MG63 (cell line): ENCODE measurements around the gene COL25A1. TPM values are rescaled to one million over a fixed set of nuclear protein-coding genes. Genes with fewer than 3 reads are reported as not detected.
A peak's percentile ranks its signal among the peaks of the same experiment; 100 is the strongest.
"Not testable (repeated sequence)": the region's sequence is repeated elsewhere in the genome, so short reads cannot be mapped to it uniquely, and the experiment has no call there.

ENCODE experiments used
- DNase-seq: peaks from one replicate; pipeline ENCODE4 v3.0.0-alpha.2; 2020
- H3K27me3 ChIP-seq: fragments of 250-450 bp; sonication (Bioruptor Pico); 2 replicates; pipeline ENCODE4 v1.5.1; 2020; ENCODE audit warnings: mild to moderate bottlenecking, moderate library complexity
- H3K36me3 ChIP-seq: fragments of 250-450 bp; sonication (Bioruptor Pico); 2 replicates; pipeline ENCODE4 v1.5.1; 2020; ENCODE audit warnings: mild to moderate bottlenecking, moderate library complexity
- H3K4me3 ChIP-seq: fragments of 250-450 bp; sonication (Bioruptor Pico); 2 replicates; pipeline ENCODE4 v1.5.1; 2020; ENCODE audit warnings: mild to moderate bottlenecking, moderate library complexity
- H3K9me3 ChIP-seq: fragments of 250-450 bp; sonication (Bioruptor Pico); 2 replicates; pipeline ENCODE4 v1.5.1; 2020; ENCODE audit warnings: mild to moderate bottlenecking, moderate library complexity
- total RNA-seq: library from RNA; depleted of rRNA; stranded (reverse); fragments of >200 nt; shearing (Covaris generic); gene quantifications from 2 replicates; pipeline ENCODE4 v1.2.3, GENCODE V29; 2014; ENCODE audit warnings: low replicate concordance

The COL25A1 gene
- total RNA-seq, 1 experiment from 2014 or later = not detected

DNA sequence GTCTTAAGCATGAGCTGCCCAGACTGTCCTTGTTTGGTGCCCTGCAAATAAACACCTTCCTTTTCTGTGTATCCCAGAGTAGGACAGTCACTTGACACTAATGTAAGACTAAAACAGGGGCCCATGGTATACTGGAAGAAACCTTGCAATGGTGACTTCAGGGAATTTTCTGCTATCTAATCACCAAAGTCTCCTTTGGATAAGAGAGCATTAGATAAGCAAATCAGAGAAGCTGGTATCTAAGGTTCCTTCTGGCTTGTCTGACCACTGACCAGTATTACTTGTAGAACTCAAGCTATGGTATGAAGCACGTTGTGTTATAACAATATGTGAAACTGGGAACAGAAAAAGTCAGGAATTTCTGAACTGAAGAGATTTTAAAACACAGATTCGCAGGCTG is 173.9 kb downstream of the COL25A1 start:
- Histone ChIP-seq H3K27me3 (no peaks in the 10 kb centered on the region), H3K36me3 (no peaks in the 10 kb centered on the region), H3K4me3 (no peak overlapping the region), H3K9me3 (no peaks in the 10 kb centered on the region)
- DNase-seq = no peak

DNA sequence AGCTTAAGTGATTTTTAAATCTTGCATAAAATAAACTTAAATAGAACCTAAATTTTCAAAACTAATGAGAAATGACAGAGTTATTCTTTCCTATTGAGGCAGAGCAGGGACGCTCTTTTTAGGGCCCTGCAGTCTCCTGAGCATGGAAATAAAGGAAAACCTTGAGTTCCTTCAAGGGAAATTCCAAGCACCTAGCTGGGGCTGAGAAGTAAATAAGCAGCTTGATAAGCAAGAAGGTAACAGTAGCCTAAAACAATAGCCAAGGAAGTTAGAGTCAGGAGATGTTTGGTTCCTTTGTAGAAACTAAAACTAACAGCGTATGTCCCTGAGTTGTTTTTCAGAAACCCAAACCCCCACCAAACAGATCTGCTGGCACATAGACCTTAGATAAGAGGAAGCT is 174.6 kb downstream of the COL25A1 start:
- H3K36me3 ChIP-seq = no peaks in the 10 kb centered on the region
- H3K9me3 ChIP-seq = no peaks in the 10 kb centered on the region
- no peaks in the 10 kb centered on the region for H3K27me3 ChIP-seq
- DNase-seq = no peak
- no peak overlapping the region for H3K4me3 ChIP-seq

DNA sequence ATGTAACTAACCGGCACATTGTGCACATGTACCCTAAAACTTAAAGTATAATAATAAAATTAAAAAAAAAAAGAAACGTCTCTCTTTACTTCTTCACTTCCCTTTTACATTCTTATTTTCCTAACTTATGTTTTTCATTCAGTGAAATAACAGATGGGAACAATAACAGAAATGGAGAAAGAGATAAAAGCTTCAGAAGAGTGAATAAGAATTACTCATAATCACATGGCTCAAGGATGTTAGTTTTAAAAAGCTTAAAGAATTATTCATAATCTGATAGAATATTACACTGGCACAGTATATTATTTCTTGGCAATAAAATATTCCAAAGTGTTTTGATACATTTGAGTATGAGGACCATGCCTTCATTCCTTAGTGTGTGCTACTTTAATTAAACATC is 175.6 kb downstream of the COL25A1 start:
- DNase-seq = no peak
- Histone ChIP-seq H3K4me3 (no peak overlapping the region), H3K27me3 (no peaks in the 10 kb centered on the region), H3K36me3 (no peaks in the 10 kb centered on the region), H3K9me3 (no peaks in the 10 kb centered on the region)

DNA sequence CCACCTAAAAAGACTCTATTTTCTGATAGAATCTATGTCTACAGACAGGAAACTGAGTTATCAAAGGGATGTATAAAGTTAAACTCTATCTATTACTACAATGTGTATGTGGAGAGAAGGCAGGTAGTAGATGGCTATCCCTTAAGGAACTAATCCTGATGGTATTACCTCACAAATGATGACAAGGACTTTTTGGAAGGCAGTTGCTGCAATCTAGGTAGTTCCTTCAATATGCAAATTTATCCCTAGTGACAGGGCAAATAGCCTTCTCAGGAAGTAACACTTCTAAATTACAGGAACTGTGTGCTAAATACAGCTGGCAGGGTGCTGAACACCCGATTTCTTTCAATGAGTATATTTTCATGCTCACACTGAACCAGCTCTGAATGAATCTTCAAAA is 177.4 kb downstream of the COL25A1 start:
- no peaks in the 10 kb centered on the region for H3K9me3 ChIP-seq
- DNase-seq = no peak
- no peak overlapping the region for H3K4me3 ChIP-seq
- H3K36me3 ChIP-seq = no peaks in the 10 kb centered on the region
- H3K27me3 ChIP-seq = no peaks in the 10 kb centered on the region

DNA sequence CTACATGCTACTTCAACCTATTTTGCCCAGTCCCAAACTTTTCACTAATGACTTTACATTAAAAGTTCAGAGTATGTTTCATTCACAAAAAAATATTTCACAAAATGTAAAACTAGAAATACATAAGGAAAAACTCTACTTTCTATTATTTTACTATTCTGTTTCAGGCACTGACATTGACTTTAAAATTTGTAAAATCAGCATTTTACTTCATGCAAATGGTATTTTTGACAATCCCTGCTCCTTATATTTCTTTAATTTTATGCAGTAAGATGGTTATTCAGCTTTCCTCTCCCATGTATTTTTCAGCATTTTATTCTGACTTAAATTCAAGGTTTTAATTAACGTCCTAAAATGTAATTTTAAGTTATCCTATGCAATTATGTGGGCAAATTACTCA is 178.5 kb downstream of the COL25A1 start:
- no peak overlapping the region for H3K4me3 ChIP-seq

DNA sequence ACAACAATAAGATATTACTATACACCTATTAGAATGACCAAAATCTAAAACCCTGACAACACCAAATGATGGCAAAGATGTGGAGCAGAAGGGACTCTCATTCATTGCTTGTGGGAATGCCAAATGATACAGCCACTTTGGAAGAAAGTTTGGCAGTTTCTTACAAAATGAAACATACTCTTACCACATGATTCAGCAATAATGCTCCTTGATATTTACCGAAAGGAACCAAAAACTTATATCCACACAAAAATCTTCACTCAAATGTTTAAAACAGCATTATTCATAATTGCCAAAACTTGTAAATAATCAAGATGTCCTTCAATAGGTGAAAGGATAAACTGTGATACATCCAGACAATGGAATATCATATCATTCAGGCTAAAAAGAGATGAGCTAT is 180.9 kb downstream of the COL25A1 start:
- no peaks in the 10 kb centered on the region for H3K36me3 ChIP-seq
- no peaks in the 10 kb centered on the region for H3K9me3 ChIP-seq

More for the DNA sequence above, 178.5 kb downstream of the COL25A1 start:
- Histone ChIP-seq H3K9me3 (no peaks in the 10 kb centered on the region), H3K36me3 (no peaks in the 10 kb centered on the region), H3K27me3 (no peaks in the 10 kb centered on the region)
- DNase-seq = no peak

DNA sequence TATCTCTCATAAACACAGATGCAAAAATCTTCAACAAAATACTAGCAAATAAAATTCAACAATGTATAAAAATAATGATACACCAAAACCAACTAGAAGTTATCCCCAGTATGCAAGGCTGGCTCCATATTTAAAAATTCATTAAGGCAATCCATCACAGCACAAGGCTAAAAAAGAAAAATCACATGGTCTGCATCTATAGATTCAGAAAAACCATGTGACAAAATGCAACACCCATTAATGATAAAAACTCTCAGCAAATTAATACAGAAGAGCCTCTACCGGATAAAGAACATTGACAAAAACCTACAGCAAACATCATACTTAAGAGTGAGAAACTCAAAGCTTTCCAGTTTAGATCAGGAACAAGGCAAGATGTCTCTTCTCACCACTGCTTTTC is 182.6 kb downstream of the COL25A1 start:
- DNase-seq = no peak
- Histone ChIP-seq H3K27me3 (no peaks in the 10 kb centered on the region), H3K4me3 (no peak overlapping the region), H3K9me3 (no peaks in the 10 kb centered on the region), H3K36me3 (no peaks in the 10 kb centered on the region)

More for the DNA sequence above, 180.9 kb downstream of the COL25A1 start:
- DNase-seq = no peak
- H3K27me3 ChIP-seq = no peaks in the 10 kb centered on the region
- H3K4me3 ChIP-seq = no peak overlapping the region

DNA sequence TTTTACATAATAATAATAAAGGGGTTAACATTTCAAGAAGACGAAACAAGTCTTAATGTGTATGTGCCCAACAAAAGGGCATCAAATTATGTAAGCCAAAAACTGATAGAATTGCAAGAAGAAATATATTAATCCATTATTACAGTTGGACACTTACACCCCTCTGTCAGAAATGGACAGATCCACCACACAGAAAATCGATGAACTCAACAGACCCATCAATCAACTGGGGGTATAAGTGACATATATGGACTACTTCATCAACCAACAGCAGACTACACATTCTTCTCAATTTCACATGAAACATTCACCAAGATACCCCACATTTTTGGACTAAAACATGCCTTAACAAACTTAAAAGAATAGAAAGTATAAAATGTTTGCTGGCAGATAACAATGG is 183.8 kb downstream of the COL25A1 start:
- Histone ChIP-seq H3K36me3 (no peaks in the 10 kb centered on the region), H3K27me3 (no peaks in the 10 kb centered on the region), H3K9me3 (no peaks in the 10 kb centered on the region), H3K4me3 (no peak overlapping the region)
- no peak for DNase-seq

DNA sequence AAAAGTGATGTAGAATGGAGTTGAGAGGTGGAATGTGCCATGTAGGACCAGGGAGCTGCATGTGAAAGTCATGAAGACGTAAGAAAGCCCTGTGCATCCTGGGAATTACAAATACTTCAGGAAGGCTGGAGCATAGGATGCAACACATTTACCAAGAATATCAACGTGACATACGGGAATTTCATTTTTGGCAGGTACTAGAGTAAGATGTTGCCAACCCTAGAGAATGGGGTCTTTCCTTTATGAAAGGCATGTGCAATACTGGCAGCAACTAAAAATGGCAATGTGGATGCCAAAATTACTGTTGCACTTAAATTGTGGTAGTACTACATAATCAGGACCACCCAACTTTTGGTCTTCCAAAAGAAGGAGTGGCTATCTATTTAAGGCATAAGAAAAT is 188.0 kb downstream of the COL25A1 start:
- Histone ChIP-seq H3K9me3 (no peaks in the 10 kb centered on the region), H3K27me3 (no peaks in the 10 kb centered on the region), H3K36me3 (no peaks in the 10 kb centered on the region), H3K4me3 (no peak overlapping the region)
- DNase-seq = no peak

DNA sequence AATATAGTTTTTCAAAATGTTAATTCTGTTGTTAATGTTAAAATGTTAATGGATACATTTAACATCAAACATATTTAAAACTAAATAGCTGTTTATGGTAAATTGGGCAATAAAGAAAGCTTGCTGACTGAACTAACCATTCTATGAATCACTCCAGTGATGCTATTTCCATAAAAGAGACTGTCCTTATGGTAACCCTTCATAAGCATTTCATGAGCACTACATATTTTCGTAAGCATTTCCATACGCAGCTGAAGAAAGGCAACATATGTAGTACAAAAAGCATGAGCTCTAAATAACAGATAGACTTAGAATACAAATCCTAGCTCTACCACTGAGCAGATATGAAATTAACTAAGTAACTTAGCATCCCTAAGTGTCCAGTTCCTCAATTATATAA is 188.9 kb downstream of the COL25A1 start:
- DNase-seq = no peak
- no peak overlapping the region for H3K4me3 ChIP-seq
- no peaks in the 10 kb centered on the region for H3K9me3 ChIP-seq
- no peaks in the 10 kb centered on the region for H3K27me3 ChIP-seq
- H3K36me3 ChIP-seq = no peaks in the 10 kb centered on the region

DNA sequence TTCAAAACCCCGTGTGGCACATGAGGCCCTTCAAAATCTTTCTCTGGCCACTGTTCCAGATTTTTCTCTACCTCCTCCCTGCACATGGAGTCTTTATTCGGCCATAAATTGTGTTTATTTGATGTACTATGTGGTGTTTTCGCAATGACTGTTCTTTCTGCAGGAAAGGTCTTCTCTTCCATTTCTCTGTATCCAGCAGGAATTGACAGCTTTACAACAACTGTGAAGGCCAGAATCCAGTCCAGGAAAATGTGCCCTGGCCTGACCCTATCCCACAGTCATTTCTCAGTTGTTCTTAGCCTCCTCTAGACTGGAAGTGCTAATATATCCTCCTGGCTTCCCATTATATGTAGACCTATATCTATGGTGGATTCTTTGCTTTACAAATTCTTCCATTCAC is 191.4 kb downstream of the COL25A1 start:
- DNase-seq = no peak
- no peaks in the 10 kb centered on the region for H3K27me3 ChIP-seq
- H3K9me3 ChIP-seq = no peaks in the 10 kb centered on the region
- no peaks in the 10 kb centered on the region for H3K36me3 ChIP-seq
- no peak overlapping the region for H3K4me3 ChIP-seq

DNA sequence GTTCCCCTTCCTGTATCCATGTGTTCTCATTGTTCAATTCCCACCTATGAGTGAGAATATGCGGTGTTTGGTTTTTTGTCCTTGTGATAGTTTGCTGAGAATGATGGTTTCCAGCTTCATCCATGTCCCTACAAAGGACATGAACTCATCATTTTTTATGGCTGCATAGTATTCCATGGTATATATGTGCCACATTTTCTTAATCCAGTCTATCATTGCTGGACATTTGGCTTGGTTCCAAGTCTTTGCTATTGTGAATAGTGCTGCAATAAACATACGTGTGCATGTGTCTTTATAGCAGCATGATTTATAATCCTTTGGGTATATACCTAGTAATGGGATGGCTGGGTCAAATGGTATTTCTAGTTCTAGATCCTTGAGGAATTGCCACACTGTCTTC is 194.2 kb downstream of the COL25A1 start:
- H3K27me3 ChIP-seq, DNase-seq, H3K36me3 ChIP-seq, H3K4me3 ChIP-seq, H3K9me3 ChIP-seq: not testable (repeated sequence)

DNA sequence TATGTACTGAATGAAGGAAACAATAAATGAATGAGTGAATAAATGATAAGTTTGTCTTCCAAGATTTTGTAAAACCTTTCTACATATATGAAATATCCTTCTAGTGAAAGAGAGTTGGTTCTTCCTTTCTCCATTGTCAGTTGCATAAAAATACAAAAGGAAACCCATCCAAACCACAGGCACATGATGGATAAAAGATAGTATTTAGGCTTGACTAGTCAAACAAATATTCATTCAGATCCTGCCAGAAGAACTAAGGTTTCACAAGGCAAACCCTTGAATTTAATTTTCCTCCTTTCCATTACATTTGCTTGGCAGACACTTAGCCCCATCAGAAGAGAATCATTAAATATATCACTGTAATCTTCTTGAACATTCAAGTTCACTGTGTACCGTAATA is 208.4 kb downstream of the COL25A1 start:
- no peak for DNase-seq
- Histone ChIP-seq H3K36me3 (no peaks in the 10 kb centered on the region), H3K9me3 (no peaks in the 10 kb centered on the region), H3K27me3 (no peaks in the 10 kb centered on the region), H3K4me3 (no peak overlapping the region)

DNA sequence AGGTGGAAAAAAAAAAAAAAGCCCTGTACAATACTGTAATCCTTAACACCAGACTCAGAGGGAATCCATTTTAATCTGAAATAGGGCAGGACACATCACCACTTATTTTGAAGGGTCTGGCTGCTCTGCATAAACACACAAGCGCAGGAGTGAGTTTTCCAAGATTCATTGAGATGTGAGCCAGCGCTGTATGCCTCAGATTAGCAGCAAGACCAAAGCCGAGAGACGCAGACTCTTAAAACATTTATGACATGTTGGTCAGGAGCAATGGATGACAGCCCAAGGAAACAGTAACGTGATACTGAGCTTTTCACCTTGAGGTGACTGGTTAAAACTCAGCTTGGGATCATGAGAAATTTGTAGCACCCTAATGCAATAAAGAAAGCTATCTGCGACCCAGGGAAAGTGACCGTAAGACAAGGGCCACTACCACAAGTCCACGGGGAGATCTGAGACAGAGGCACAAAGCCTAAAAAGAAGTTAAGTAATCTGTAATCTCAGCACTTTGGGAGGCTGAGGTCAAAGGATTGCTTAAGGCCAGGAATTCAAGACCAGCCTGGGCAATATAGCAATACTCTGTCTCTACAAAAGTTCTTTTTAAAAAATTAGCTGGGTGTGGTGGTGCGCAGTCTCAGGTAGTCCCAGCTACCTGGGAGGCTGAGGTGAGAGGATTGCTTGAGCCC is 210.6 kb downstream of the COL25A1 start:
- Histone ChIP-seq H3K27me3 (no peaks in the 10 kb centered on the region), H3K4me3 (no peak overlapping the region), H3K9me3 (no peaks in the 10 kb centered on the region), H3K36me3 (no peaks in the 10 kb centered on the region)
- DNase-seq = no peak

DNA sequence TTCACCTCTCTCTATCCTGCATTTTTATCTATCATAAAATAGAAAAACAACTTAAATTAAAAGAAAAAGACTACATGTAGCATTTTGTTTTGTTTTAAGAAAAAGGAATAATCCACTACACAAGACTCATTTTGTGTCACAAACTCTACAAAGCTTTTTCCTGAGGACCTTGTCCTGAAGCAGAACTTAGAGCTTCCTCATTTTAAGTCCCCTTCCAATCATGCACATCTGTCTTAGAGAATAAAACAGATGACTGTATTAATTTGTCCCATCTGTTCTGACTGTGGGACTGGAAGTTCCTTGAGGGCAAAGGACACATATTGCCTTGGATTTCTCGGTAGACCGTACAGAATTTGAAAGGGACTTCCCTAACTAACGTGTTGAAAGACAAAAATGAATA is 218.5 kb downstream of the COL25A1 start:
- Histone ChIP-seq H3K36me3 (no peaks in the 10 kb centered on the region), H3K9me3 (no peaks in the 10 kb centered on the region), H3K4me3 (no peak overlapping the region), H3K27me3 (no peaks in the 10 kb centered on the region)
- no peak for DNase-seq

DNA sequence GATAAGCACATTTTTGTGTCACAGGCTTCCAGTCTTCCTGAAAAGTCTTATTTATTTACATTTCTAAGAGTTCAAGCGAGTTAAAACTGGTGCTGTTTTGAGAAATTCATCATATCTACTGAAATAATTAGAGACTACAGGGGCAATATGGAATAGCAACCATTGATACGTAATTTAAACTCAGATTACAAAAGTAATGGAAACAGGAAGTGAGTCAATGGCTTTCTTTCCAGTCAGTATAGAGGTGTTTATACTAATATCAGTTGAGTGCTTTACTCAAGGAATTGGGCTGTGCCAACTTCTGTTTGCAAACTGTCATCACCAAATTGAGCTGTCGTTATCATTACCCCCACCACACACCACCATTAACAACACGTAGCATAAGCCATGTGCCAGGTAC is 222.7 kb downstream of the COL25A1 start:
- Histone ChIP-seq H3K27me3 (no peaks in the 10 kb centered on the region), H3K4me3 (no peak overlapping the region)

DNA sequence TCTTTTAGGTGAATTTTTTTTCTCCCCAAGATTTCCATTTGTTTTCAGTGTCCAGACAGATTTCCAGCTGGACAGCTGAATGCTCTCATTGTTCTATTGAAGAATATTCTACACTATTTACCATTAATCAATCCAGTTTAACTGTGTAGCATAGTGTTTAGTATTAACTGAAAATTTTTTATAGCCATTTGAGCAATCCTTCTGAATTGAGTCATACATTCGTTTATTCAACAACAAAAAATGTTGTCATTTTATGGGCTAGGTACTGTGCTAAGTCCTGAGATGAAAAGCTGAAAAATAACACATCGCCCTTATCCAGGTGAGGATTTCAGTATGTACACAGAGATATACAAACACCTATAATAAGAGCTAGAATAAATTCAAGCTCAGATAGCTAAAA is 223.3 kb downstream of the COL25A1 start:
- no peaks in the 10 kb centered on the region for H3K36me3 ChIP-seq
- no peak for DNase-seq
- no peaks in the 10 kb centered on the region for H3K27me3 ChIP-seq
- no peaks in the 10 kb centered on the region for H3K9me3 ChIP-seq
- no peak overlapping the region for H3K4me3 ChIP-seq

More for the DNA sequence above, 222.7 kb downstream of the COL25A1 start:
- peak; percentile 17 for DNase-seq
- Histone ChIP-seq H3K36me3 (no peaks in the 10 kb centered on the region), H3K9me3 (no peaks in the 10 kb centered on the region)

DNA sequence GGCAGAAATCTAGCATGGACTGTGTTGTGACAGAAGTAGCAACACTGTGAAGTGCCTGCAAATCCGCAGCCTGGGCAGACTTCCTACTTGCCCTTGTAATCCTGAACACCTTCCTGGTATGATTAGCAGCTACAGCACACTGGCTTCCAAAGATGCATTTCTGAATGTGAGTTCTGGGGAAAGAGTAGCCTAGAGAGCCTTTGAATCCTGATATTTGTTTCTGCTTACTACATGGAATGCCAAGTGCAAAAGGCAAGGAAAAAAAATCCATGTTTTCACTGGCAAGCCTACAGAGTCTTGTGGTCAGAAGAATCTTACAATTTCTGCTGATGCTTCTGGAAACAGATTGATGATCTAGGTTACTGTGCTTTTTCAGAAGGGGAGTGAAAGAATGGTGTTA is 223.7 kb downstream of the COL25A1 start:
- DNase-seq = peak; percentile 61
- Histone ChIP-seq H3K36me3 (no peaks in the 10 kb centered on the region), H3K4me3 (no peak overlapping the region), H3K9me3 (no peaks in the 10 kb centered on the region), H3K27me3 (no peaks in the 10 kb centered on the region)

DNA sequence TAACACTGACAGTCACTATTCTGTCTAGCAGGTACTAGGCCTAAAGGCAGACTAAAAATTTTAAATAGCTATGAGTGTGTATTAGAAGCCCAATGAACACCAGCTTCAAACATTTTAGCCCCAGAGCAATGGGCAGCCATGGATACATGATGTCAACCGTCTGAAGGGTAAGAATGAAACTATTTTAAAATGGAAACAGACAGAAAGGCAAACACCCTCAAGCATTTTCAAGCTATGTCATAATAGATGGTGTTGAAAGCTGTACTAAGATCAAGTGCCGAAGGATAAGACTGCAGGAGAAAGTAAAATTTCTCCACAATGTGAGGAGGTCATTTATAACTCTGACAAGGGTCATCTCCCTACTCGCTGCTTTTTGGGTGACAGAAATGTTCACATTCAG is 225.0 kb downstream of the COL25A1 start:
- DNase-seq = no peak
- no peak overlapping the region for H3K4me3 ChIP-seq

More for the DNA sequence above, 225.0 kb downstream of the COL25A1 start:
- Histone ChIP-seq H3K36me3 (no peaks in the 10 kb centered on the region), H3K27me3 (no peaks in the 10 kb centered on the region), H3K9me3 (no peaks in the 10 kb centered on the region)
